ENCODE data around the gene C10orf62.

DNA sequence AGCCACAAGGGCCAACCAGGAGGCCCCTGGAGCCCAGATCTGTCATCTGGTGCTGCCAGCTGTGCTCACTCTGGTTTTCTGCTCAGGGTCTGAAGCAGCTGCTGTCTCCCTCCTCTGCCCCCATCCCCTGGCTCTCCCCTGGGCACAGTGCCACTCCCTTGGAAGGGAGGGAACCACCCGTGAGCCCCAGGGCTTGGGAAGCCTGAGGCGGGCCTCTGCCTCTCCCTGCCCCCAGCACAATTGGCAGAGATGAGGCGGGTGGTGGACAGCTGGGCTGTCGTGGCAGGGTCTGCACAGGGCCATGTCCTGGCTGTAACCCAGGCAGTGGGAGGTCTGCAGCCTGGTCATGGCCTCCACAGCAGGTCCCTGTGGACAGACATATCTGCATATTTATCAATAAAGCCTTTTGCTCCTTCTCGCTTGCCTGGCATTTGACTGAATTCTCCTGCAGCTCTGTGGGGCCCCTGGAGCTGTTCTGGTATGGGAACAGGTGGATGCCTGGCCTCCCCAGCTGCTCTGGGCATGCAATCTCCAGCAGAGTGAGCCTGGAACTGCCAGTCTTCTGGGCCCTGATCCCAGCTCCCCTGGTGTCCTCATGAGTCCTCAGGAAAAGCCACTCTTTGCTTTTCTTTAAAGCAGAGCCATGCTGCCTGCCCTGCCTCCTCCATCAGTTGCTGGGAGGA, 18.6 kb upstream of the C10orf62 start:
- TF ChIP-seq, protein P1, sequence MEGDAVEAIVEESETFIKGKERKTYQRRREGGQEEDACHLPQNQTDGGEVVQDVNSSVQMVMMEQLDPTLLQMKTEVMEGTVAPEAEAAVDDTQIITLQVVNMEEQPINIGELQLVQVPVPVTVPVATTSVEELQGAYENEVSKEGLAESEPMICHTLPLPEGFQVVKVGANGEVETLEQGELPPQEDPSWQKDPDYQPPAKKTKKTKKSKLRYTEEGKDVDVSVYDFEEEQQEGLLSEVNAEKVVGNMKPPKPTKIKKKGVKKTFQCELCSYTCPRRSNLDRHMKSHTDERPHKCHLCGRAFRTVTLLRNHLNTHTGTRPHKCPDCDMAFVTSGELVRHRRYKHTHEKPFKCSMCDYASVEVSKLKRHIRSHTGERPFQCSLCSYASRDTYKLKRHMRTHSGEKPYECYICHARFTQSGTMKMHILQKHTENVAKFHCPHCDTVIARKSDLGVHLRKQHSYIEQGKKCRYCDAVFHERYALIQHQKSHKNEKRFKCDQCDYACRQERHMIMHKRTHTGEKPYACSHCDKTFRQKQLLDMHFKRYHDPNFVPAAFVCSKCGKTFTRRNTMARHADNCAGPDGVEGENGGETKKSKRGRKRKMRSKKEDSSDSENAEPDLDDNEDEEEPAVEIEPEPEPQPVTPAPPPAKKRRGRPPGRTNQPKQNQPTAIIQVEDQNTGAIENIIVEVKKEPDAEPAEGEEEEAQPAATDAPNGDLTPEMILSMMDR (IDR thresholded peaks at IDR 0.05), result no peak
- TF ChIP-seq POLR2A (IDR thresholded peaks at IDR 0.05; ENCODE audit: low read depth), result no peak
